Chondrocyte (in vitro differentiated cells): ENCODE data around the gene SH3RF2. TPM values are rescaled to one million over a fixed set of nuclear protein-coding genes. Genes with fewer than 3 reads are reported as not detected.

ENCODE experiments used
- DNase-seq: peaks from one replicate; pipeline ENCODE4 v3.0.0; 2021; ENCODE audit warnings: mixed read lengths, low spot score
- H3K27ac Mint-ChIP-seq: one replicate; pipeline ENCODE4 v1.8.0; 2021; ENCODE audit warnings: mild to moderate bottlenecking, moderate library complexity, mixed read lengths; ENCODE audit not compliant: unreplicated experiment
- H3K27me3 Mint-ChIP-seq: 2 replicates; pipeline ENCODE4 v1.8.0; 2021; ENCODE audit warnings: low read depth, mixed read lengths
- H3K36me3 Mint-ChIP-seq: 2 replicates; pipeline ENCODE4 v1.8.0; 2021; ENCODE audit warnings: low read depth, mixed read lengths
- H3K4me1 Mint-ChIP-seq: 2 replicates; pipeline ENCODE4 v1.8.0; 2021; ENCODE audit warnings: low read depth, mild to moderate bottlenecking, mixed read lengths
- H3K4me3 Mint-ChIP-seq: one replicate; pipeline ENCODE4 v1.8.0; 2021; ENCODE audit warnings: mild to moderate bottlenecking, moderate library complexity, mixed read lengths; ENCODE audit not compliant: unreplicated experiment
- H3K9me3 Mint-ChIP-seq: 2 replicates; pipeline ENCODE4 v1.8.0; 2021; ENCODE audit warnings: low read depth, mixed read lengths
- CTCF ChIP-seq: fragments of 200-600 bp; sonication (generic); IDR thresholded peaks from 2 replicates; pipeline ENCODE4 v1.5.0; 2021; ENCODE audit warnings: antibody characterized with exemption, mild to moderate bottlenecking, moderate library complexity
- total RNA-seq: library from RNA; stranded (reverse); gene quantifications from 3 replicates; pipeline ENCODE4 v1.2.1, GENCODE V29; 2021

Gene SH3RF2
- total RNA-seq, 1 donor from 2014 or later = 0.42 TPM

- Mint-ChIP-seq H3K9me3 (no peaks in the 10 kb centered on the region), H3K4me1 (no peaks in the 10 kb centered on the region), H3K36me3 (no peaks in the 10 kb centered on the region), H3K27me3 (no peaks in the 10 kb centered on the region), H3K4me3 (no peak overlapping the region), H3K27ac (no peak overlapping the region)
- no peak for TF ChIP-seq CTCF
- DNase-seq = no peak
Measured at GRCh38 chr5:146089287-146089686, 152.9 kb downstream of the SH3RF2 start.

- H3K36me3 Mint-ChIP-seq = no peaks in the 10 kb centered on the region
- no peaks in the 10 kb centered on the region for H3K27me3 Mint-ChIP-seq
- H3K4me3 Mint-ChIP-seq = no peak overlapping the region
- no peak for TF ChIP-seq CTCF
- no peak for DNase-seq
- H3K27ac Mint-ChIP-seq = no peak overlapping the region
- no peaks in the 10 kb centered on the region for H3K4me1 Mint-ChIP-seq
- no peaks in the 10 kb centered on the region for H3K9me3 Mint-ChIP-seq
Measured at GRCh38 chr5:146091881-146092280, 155.5 kb downstream of the SH3RF2 start.

GRCh38 chr5:146098047-146098446 lies 161.7 kb downstream of the SH3RF2 start:
- Mint-ChIP-seq H3K27ac (no peak overlapping the region), H3K4me1 (no peaks in the 10 kb centered on the region), H3K27me3 (no peaks in the 10 kb centered on the region), H3K4me3 (no peak overlapping the region), H3K36me3 (peaks cover 1% of the 10 kb centered on the region), H3K9me3 (no peaks in the 10 kb centered on the region)
- no peak for DNase-seq
- TF ChIP-seq CTCF = no peak

GRCh38 chr5:146101646-146102045 lies 165.3 kb downstream of the SH3RF2 start:
- Mint-ChIP-seq H3K4me3 (no peak overlapping the region), H3K27me3 (no peaks in the 10 kb centered on the region), H3K4me1 (no peaks in the 10 kb centered on the region), H3K27ac (no peak overlapping the region), H3K9me3 (no peaks in the 10 kb centered on the region), H3K36me3 (peaks cover 1% of the 10 kb centered on the region)
- DNase-seq = no peak
- TF ChIP-seq CTCF = no peak

GRCh38 chr5:146103594-146103993 lies 167.2 kb downstream of the SH3RF2 start:
- Mint-ChIP-seq H3K36me3 (no peaks in the 10 kb centered on the region), H3K9me3 (no peaks in the 10 kb centered on the region), H3K27me3 (no peaks in the 10 kb centered on the region), H3K4me3 (no peak overlapping the region), H3K27ac (no peak overlapping the region), H3K4me1 (peaks cover 5% of the 10 kb centered on the region)
- TF ChIP-seq CTCF = no peak
- DNase-seq = no peak
